ENCODE data around the gene INPP5A.

Gene INPP5A

DNA sequence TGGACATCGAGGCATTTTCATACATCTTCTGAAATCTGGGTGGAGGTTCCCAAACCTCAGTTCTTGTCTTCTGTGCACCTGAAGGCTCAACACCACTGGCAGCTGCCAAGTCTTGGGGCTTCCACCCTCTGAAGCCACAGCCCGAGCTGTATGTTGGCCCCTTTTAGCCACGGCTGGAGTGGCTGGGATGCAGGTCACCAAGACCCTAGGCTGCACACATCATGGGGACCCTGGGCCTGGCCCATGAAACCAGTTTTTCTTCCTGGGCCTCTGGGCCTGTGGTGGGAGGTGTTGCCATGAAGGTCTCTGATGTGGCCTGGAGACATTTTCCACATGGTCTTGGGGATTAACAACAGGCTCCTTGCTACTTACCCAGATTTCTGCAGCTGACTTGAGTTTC lies 62.1 kb downstream of the INPP5A start:
- Histone ChIP-seq H3K14ac (ENCODE audit: low read length) (no peak overlapping the region), H3K4me2 (ENCODE audit: low read length) (no peak overlapping the region), H3K18ac (ENCODE audit: low read length) (no peak overlapping the region), H2BK12ac (ENCODE audit: low read length) (no peak overlapping the region), H4K8ac (ENCODE audit: low read depth, low read length) (no peak overlapping the region), H2AFZ (ENCODE audit: insufficient read depth, low read length, poor library complexity) (no peak overlapping the region), H4K12ac (ENCODE audit: low read depth, low read length) (no peak overlapping the region), H3K27ac (ENCODE audit: low read depth, low read length) (no peak overlapping the region), H3K23ac (ENCODE audit: low read length) (no peak overlapping the region), H2AK5ac (ENCODE audit: low read length) (no peak overlapping the region), H3K27me3 (ENCODE audit: insufficient read depth, low read length) (no peaks in the 10 kb centered on the region), H3K4me1 (ENCODE audit: control insufficient read depth in 1 of 2, insufficient read depth in 2 of 2, low read length in 2 of 2) (no peaks in the 10 kb centered on the region), H4K91ac (ENCODE audit: low read depth, low read length) (no peak overlapping the region), H3K9ac (ENCODE audit: low read length) (no peak overlapping the region), H3K79me2 (ENCODE audit: control insufficient read depth, insufficient read depth, low read length, poor library complexity) (no peaks in the 10 kb centered on the region), H3K36me3 (ENCODE audit: control insufficient read depth in 1 of 2, insufficient read depth in 2 of 2, low read length in 2 of 2) (no peaks in the 10 kb centered on the region), H2BK5ac (ENCODE audit: low read depth, low read length, poor library complexity) (no peak overlapping the region), H3K79me1 (ENCODE audit: low read length) (no peaks in the 10 kb centered on the region), H2BK120ac (ENCODE audit: insufficient read depth, low read length, poor library complexity) (no peak overlapping the region), H3K4ac (ENCODE audit: low read depth, low read length) (no peak overlapping the region), H3K9me3 (ENCODE audit: insufficient read depth, low read depth, low read length) (peaks cover 10% of the 10 kb centered on the region), H3K4me3 (ENCODE audit: low read depth, low read length) (no peak overlapping the region)
- no CpG with 5 or more reads among the region's 3 CpGs for WGBS (ENCODE audit: extremely low coverage, insufficient coverage, insufficient read length)
- DNase-seq, result no peak

DNA sequence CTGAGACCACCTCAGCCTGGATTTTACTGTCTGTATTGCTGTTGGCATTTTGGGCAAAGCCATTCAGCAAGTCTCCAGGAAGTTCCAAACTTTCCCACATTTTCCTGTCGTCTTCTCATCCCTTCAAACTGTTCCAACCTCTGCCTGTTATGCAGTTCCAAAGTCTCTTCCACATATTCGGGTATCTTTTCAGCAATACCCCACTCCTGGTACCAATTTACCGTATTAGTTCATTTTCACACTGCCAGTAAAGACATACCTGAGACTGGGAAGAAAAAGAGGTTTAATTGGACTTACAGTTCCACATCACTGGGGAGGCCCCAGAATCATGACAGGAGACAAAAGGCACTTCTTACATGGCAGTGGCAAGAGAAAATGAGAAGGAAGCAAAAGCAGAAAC lies 62.8 kb downstream of the INPP5A start:
- Histone ChIP-seq H3K9ac (ENCODE audit: low read length) (no peak overlapping the region), H3K18ac (ENCODE audit: low read length) (no peak overlapping the region), H3K36me3 (ENCODE audit: control insufficient read depth in 1 of 2, insufficient read depth in 2 of 2, low read length in 2 of 2) (no peaks in the 10 kb centered on the region), H3K4me1 (ENCODE audit: control insufficient read depth in 1 of 2, insufficient read depth in 2 of 2, low read length in 2 of 2) (no peaks in the 10 kb centered on the region), H2BK12ac (ENCODE audit: low read length) (no peak overlapping the region), H3K9me3 (ENCODE audit: insufficient read depth, low read depth, low read length) (peaks cover 10% of the 10 kb centered on the region), H2AFZ (ENCODE audit: insufficient read depth, low read length, poor library complexity) (no peak overlapping the region), H3K4me3 (ENCODE audit: low read depth, low read length) (no peak overlapping the region), H3K4ac (ENCODE audit: low read depth, low read length) (no peak overlapping the region), H3K14ac (ENCODE audit: low read length) (no peak overlapping the region), H4K91ac (ENCODE audit: low read depth, low read length) (no peak overlapping the region), H2AK5ac (ENCODE audit: low read length) (no peak overlapping the region), H2BK5ac (ENCODE audit: low read depth, low read length, poor library complexity) (no peak overlapping the region), H4K12ac (ENCODE audit: low read depth, low read length) (no peak overlapping the region), H4K8ac (ENCODE audit: low read depth, low read length) (no peak overlapping the region), H2BK120ac (ENCODE audit: insufficient read depth, low read length, poor library complexity) (no peak overlapping the region), H3K79me2 (ENCODE audit: control insufficient read depth, insufficient read depth, low read length, poor library complexity) (no peaks in the 10 kb centered on the region), H3K79me1 (ENCODE audit: low read length) (no peaks in the 10 kb centered on the region), H3K4me2 (ENCODE audit: low read length) (no peak overlapping the region), H3K27me3 (ENCODE audit: insufficient read depth, low read length) (no peaks in the 10 kb centered on the region), H3K23ac (ENCODE audit: low read length) (no peak overlapping the region), H3K27ac (ENCODE audit: low read depth, low read length) (no peak overlapping the region)
- no peak for DNase-seq
- no CpG with 5 or more reads among the region's 3 CpGs for WGBS (ENCODE audit: extremely low coverage, insufficient coverage, insufficient read length)

DNA sequence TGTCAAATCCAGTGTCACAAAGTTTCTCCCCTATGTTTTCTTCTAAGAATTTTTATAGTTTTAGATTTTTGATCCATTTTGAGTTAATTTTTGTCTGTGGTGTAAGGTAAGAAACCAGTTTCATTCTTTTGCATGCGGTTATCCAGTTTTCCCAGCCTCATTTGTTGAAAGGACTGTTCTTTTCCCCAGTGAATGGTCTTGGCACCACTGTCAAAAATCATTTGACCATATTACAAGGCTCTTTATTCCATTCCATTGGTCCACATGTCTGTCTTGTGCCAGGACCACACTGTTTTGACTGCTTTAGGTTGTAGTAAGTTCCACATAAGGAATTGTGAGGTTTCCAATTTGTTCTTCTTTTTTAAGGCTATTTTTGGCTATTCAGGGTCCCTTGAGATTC lies 64.0 kb downstream of the INPP5A start:
- H2BK5ac ChIP-seq (ENCODE audit: low read depth, low read length, poor library complexity), result no peak overlapping the region
- no peak overlapping the region for H3K4ac ChIP-seq (ENCODE audit: low read depth, low read length)
- H3K9me3 ChIP-seq (ENCODE audit: insufficient read depth, low read depth, low read length), result peaks cover 10% of the 10 kb centered on the region
- H3K14ac ChIP-seq (ENCODE audit: low read length), result no peak overlapping the region
- H3K79me1 ChIP-seq (ENCODE audit: low read length), result no peaks in the 10 kb centered on the region
- H2AFZ ChIP-seq (ENCODE audit: insufficient read depth, low read length, poor library complexity), result no peak overlapping the region
- no peak overlapping the region for H4K8ac ChIP-seq (ENCODE audit: low read depth, low read length)
- no peaks in the 10 kb centered on the region for H3K79me2 ChIP-seq (ENCODE audit: control insufficient read depth, insufficient read depth, low read length, poor library complexity)
- no peak overlapping the region for H2AK5ac ChIP-seq (ENCODE audit: low read length)
- no peak overlapping the region for H3K9ac ChIP-seq (ENCODE audit: low read length)
- no peak overlapping the region for H3K27ac ChIP-seq (ENCODE audit: low read depth, low read length)
- no peak overlapping the region for H3K18ac ChIP-seq (ENCODE audit: low read length)
- WGBS (ENCODE audit: extremely low coverage, insufficient coverage, insufficient read length), result no CpG with 5 or more reads among the region's 1 CpG
- H3K4me1 ChIP-seq (ENCODE audit: control insufficient read depth in 1 of 2, insufficient read depth in 2 of 2, low read length in 2 of 2), result no peaks in the 10 kb centered on the region
- no peak overlapping the region for H2BK120ac ChIP-seq (ENCODE audit: insufficient read depth, low read length, poor library complexity)
- no peak overlapping the region for H2BK12ac ChIP-seq (ENCODE audit: low read length)
- H4K12ac ChIP-seq (ENCODE audit: low read depth, low read length), result no peak overlapping the region
- no peaks in the 10 kb centered on the region for H3K36me3 ChIP-seq (ENCODE audit: control insufficient read depth in 1 of 2, insufficient read depth in 2 of 2, low read length in 2 of 2)
- no peak overlapping the region for H3K4me3 ChIP-seq (ENCODE audit: low read depth, low read length)
- no peak overlapping the region for H3K4me2 ChIP-seq (ENCODE audit: low read length)
- no peak overlapping the region for H4K91ac ChIP-seq (ENCODE audit: low read depth, low read length)
- DNase-seq, result no peak
- no peak overlapping the region for H3K23ac ChIP-seq (ENCODE audit: low read length)
- no peaks in the 10 kb centered on the region for H3K27me3 ChIP-seq (ENCODE audit: insufficient read depth, low read length)

DNA sequence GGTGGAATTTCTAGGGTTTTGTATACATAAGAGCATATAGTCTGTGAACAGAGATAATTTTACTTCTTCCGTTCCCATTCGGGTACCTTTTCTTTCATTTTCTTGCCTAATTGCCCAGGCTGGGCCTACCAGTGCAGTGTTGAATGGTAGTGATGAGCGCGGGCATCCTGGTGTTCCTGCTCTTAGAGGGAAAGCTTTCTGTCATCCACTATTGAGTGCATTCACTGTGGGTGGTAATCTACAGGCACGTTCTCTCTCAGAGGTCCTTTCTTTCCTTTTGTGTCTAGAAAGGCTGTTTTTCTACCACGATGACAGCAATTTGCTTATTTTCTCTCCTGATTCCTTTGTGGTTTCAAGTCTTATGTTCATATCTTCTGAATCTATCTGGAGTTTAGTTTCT lies 65.0 kb downstream of the INPP5A start:
- no peak for DNase-seq
- Histone ChIP-seq H3K27me3 (ENCODE audit: insufficient read depth, low read length) (no peaks in the 10 kb centered on the region), H3K4ac (ENCODE audit: low read depth, low read length) (no peak overlapping the region), H2AK5ac (ENCODE audit: low read length) (no peak overlapping the region), H3K9me3 (ENCODE audit: insufficient read depth, low read depth, low read length) (peaks cover 8% of the 10 kb centered on the region), H3K4me3 (ENCODE audit: low read depth, low read length) (no peak overlapping the region), H3K36me3 (ENCODE audit: control insufficient read depth in 1 of 2, insufficient read depth in 2 of 2, low read length in 2 of 2) (no peaks in the 10 kb centered on the region), H3K79me1 (ENCODE audit: low read length) (no peaks in the 10 kb centered on the region), H2BK12ac (ENCODE audit: low read length) (no peak overlapping the region), H3K9ac (ENCODE audit: low read length) (no peak overlapping the region), H2AFZ (ENCODE audit: insufficient read depth, low read length, poor library complexity) (no peak overlapping the region), H4K12ac (ENCODE audit: low read depth, low read length) (no peak overlapping the region), H4K8ac (ENCODE audit: low read depth, low read length) (no peak overlapping the region), H2BK120ac (ENCODE audit: insufficient read depth, low read length, poor library complexity) (no peak overlapping the region), H4K91ac (ENCODE audit: low read depth, low read length) (no peak overlapping the region), H3K18ac (ENCODE audit: low read length) (no peak overlapping the region), H3K27ac (ENCODE audit: low read depth, low read length) (no peak overlapping the region), H3K14ac (ENCODE audit: low read length) (no peak overlapping the region), H3K79me2 (ENCODE audit: control insufficient read depth, insufficient read depth, low read length, poor library complexity) (no peaks in the 10 kb centered on the region), H3K4me1 (ENCODE audit: control insufficient read depth in 1 of 2, insufficient read depth in 2 of 2, low read length in 2 of 2) (no peaks in the 10 kb centered on the region), H3K23ac (ENCODE audit: low read length) (no peak overlapping the region), H3K4me2 (ENCODE audit: low read length) (no peak overlapping the region), H2BK5ac (ENCODE audit: low read depth, low read length, poor library complexity) (no peak overlapping the region)
- WGBS (ENCODE audit: extremely low coverage, insufficient coverage, insufficient read length), result no CpG with 5 or more reads among the region's 6 CpGs
